ENCODE measurements around the gene UCKL1. TPM values are rescaled to one million over a fixed set of nuclear protein-coding genes. Genes with fewer than 3 reads are reported as not detected.
"Not testable (repeated sequence)": the region's sequence is repeated elsewhere in the genome, so short reads cannot be mapped to it uniquely, and the experiment has no call there.

Gene UCKL1
- total RNA-seq, 1 donor from 2014 or later, result 31.5 TPM

DNA sequence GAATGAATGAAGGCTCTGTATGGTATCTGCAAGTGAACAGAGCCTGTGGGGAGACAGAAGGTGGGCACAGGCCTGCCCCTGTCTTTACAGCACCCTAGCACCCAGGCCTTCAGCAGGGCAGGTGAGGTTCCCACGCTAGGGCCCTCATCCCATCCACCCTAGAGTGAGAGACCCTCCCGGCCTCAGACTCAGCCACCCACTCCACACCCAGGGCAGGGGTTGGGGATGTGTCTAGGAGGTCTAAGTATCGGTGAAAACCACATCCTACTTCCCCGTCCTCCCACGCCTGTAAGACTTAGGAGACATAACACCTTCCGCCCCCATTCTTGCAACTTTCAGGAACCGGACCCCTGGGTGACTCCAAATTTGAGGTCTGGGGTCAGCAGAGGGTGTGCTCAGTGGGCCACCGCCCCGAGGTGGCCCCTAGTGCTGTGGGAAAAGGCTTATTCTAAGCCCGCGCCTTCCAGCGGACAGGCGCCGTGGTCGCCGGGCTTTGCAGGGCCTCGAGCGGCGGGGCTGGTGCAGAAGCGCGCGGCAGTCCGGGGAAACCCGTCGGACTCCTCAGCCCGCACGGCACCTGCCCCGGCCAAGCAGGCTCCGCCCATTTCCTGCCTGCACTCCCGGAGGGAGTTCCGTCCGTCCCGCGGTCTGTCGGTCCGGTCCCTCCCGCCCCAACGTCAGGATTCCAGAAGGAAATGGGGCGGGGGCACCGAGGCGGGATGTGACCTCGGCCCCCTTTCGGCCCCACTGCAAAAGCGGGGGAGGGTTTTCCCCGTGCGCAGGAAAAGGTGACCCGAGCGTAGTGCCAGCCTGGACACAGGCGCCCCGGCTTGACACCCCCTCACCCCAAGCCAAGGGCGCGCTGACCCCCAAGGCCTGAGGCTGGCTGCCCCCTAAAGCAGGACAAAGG, 22.4 kb upstream of the UCKL1 start:
- no peaks in the 10 kb centered on the region for H3K27me3 ChIP-seq (ENCODE audit: low read depth)
- intact Hi-C loops (cut with DNase I), result no loop called here
- TF ChIP-seq, protein P1, sequence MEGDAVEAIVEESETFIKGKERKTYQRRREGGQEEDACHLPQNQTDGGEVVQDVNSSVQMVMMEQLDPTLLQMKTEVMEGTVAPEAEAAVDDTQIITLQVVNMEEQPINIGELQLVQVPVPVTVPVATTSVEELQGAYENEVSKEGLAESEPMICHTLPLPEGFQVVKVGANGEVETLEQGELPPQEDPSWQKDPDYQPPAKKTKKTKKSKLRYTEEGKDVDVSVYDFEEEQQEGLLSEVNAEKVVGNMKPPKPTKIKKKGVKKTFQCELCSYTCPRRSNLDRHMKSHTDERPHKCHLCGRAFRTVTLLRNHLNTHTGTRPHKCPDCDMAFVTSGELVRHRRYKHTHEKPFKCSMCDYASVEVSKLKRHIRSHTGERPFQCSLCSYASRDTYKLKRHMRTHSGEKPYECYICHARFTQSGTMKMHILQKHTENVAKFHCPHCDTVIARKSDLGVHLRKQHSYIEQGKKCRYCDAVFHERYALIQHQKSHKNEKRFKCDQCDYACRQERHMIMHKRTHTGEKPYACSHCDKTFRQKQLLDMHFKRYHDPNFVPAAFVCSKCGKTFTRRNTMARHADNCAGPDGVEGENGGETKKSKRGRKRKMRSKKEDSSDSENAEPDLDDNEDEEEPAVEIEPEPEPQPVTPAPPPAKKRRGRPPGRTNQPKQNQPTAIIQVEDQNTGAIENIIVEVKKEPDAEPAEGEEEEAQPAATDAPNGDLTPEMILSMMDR (IDR thresholded peaks at IDR 0.05), result no peak
- ATAC-seq, result peak; percentile 56 to 64
- H3K9me3 ChIP-seq, result no peaks in the 10 kb centered on the region
- H3K4me1 ChIP-seq, result peaks cover 50% of the 10 kb centered on the region
- peak overlapping the region; percentile 86 for H3K27ac ChIP-seq
- H3K4me3 ChIP-seq, result peak overlapping the region; percentile 91
- peaks cover 10% of the 10 kb centered on the region for H3K36me3 ChIP-seq
- peak; percentile 90 for DNase-seq

DNA sequence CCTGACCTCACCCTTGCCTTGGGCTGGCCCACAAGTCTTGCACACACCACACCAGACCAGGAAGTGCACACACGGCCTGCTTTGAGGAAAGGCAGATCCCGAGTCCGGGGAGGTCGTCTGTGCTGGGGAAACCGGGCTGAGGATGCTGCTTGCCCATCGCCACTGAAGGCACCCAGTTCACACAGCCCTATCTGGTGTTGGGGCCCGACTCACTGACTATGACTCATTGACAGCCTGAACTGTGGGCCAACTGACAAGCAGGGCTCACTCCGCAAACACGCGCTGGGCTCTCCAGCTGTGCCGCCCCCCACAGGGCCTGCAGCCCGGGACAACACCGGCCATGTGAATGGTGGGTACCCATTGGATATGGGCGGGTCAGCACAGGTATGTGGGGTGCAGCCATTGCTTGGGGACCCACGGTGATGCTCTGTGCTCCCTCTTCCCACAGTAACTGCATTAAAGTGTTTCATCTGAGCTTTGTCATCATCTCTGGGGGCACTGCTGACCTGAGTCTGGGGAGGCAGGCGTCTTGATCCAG, 21.6 kb upstream of the UCKL1 start:
- intact Hi-C loops (cut with DNase I), result no loop called here
- Histone ChIP-seq H3K9me3 (no peaks in the 10 kb centered on the region), H3K36me3 (peaks cover 2% of the 10 kb centered on the region), H3K4me3 (no peak overlapping the region), H3K27me3 (ENCODE audit: low read depth) (no peaks in the 10 kb centered on the region), H3K4me1 (peaks cover 52% of the 10 kb centered on the region), H3K27ac (no peak overlapping the region)
- TF ChIP-seq, protein P1 (IDR thresholded peaks at IDR 0.05), result no peak
- DNase-seq (no peak), ATAC-seq (no peak)

DNA sequence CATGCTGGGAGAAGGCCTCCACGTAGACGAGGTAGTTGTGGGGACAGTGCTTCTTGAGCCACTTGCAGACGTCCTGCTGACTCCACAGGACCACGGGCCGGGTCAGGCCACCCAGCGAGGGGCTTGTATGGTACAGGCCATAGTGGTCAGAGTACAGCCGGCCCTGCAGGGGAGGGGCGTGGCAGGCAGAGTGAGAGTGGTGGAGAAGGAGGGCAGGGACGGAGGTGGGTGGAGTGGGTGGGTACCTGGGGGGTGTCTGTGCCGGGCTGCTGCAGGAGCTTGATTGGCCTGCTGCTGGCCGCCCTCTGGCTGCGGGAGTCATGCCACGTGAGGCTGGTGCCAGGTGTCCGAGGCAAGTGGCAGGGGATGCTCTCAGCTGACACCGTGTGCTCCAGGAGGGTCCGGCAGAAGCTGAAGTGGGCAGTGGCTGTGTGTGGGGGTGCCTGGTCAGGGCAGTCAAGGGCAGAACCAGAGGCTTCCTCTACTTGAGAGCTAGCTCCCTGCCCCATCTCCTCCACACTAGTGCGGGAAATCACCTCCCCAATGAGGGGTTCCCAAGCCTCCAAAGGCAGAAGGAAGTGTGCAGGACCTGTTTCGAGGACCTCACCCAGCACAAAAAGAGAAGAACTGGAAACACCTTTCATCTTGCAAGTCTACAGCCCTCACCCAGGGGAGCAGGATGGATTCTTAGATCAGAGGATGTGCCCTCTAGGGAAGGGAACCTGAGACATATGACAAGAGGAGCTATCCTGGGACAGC, 20.9 kb upstream of the UCKL1 start:
- Histone ChIP-seq H3K4me3 (no peak overlapping the region), H3K9me3 (no peaks in the 10 kb centered on the region), H3K36me3 (no peaks in the 10 kb centered on the region), H3K4me1 (peaks cover 47% of the 10 kb centered on the region), H3K27ac (no peak overlapping the region), H3K27me3 (ENCODE audit: low read depth) (no peaks in the 10 kb centered on the region)
- DNase-seq (no peak), ATAC-seq (no peak)
- TF ChIP-seq, protein P1 (IDR thresholded peaks at IDR 0.05), result no peak
- intact Hi-C loops (cut with DNase I), result no loop called here

DNA sequence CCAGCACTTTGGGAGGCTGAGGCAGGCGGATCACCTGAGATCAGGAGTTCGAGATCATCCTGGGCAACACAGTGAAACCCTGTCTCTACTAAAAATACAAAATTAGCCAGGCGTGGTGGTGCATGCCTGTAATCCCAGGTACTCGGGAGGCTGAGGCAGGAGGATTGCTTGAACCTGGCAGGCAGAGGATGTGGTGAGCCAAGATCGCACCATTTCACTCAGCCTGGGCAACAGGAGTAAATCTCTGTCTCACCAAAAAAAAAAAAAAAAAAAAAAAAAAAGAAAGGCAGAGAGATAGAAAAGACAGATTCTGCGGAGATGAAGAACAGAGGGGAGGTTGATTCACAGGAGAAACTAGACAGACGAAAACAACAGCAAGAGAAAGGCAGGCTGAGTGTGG, 20.3 kb upstream of the UCKL1 start:
- ATAC-seq; H3K9me3 ChIP-seq; H3K27me3 ChIP-seq (ENCODE audit: low read depth); H3K4me3 ChIP-seq; H3K36me3 ChIP-seq; H3K27ac ChIP-seq; DNase-seq; intact Hi-C loops (cut with DNase I): not testable (repeated sequence)
- H3K4me1 ChIP-seq, result peaks cover 46% of the 10 kb centered on the region

DNA sequence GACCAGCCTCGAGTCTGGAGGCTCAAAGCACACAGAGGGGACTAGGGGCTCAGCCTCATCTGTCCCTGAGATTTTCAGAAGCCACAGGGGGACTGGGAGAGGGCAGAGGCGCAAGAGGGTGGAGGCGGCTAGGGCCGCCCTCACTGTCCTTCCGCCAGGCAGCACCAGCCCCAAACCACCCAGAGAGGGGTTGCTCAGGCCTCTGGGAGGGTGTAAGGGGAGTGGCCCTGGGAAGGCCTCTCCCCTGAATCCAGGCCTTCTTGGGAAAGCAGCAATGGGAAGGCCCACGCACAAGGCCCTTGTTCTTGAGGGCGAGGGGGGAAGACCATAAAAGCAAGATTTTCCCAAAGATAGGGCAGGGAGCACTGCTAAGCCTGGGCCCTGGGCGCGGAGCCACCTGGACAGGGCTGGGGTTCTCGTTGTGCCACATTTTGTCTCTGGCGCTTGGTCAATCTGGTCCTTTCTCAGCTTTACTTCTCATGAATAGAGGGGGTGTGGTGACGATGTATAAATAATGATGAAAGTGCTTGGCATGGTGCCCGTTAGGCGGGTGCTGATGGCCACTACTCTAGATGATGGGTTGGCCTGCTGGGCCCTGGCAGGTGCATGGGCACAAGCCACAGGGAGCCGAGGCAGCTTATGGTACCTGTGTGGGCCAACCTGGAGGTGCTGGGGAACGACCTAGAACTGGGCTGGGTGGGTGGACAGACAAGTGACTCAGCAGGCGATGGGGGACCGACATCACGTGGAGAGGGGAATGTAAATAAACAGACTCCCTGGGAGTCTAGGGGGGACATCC, 18.4 kb upstream of the UCKL1 start:
- H3K27ac ChIP-seq, result no peak overlapping the region

More for the DNA sequence above, 18.4 kb upstream of the UCKL1 start:
- Histone ChIP-seq H3K4me1 (peaks cover 38% of the 10 kb centered on the region), H3K27me3 (ENCODE audit: low read depth) (no peaks in the 10 kb centered on the region), H3K9me3 (no peaks in the 10 kb centered on the region), H3K36me3 (no peaks in the 10 kb centered on the region), H3K4me3 (no peak overlapping the region)
- TF ChIP-seq, protein P1 (IDR thresholded peaks at IDR 0.05), result no peak
- intact Hi-C loops (cut with DNase I), result no loop called here
- DNase-seq, result no peak
- ATAC-seq, result no peak
